Vagina (tissue), 2 donors: ENCODE data around the gene UHRF1.
"Not testable (repeated sequence)": the region's sequence is repeated elsewhere in the genome, so short reads cannot be mapped to it uniquely, and the experiment has no call there.

Experiments
- POLR2A ChIP-seq, 2 donors: fragments of 450-650 bp; IDR thresholded peaks; one replicate each; pipeline ENCODE4 v1.6.1; 2017; ENCODE audit warnings: antibody characterized with exemption in 2 of 2, mild to moderate bottlenecking in 2 of 2, moderate library complexity in 2 of 2
- TF ChIP-seq, protein P1 (sequence below), 3 experiments: fragments of 450-650 bp in 2 of 3; fragments of 200-600 bp in 1 of 3; sonication (generic) in 1 of 3; IDR thresholded peaks; one replicate each; pipeline ENCODE4 v1.5.1; 2017 to 2019; ENCODE audit warnings: antibody characterized with exemption in 3 of 3, mild to moderate bottlenecking in 2 of 3, moderate library complexity in 2 of 3

DNA sequence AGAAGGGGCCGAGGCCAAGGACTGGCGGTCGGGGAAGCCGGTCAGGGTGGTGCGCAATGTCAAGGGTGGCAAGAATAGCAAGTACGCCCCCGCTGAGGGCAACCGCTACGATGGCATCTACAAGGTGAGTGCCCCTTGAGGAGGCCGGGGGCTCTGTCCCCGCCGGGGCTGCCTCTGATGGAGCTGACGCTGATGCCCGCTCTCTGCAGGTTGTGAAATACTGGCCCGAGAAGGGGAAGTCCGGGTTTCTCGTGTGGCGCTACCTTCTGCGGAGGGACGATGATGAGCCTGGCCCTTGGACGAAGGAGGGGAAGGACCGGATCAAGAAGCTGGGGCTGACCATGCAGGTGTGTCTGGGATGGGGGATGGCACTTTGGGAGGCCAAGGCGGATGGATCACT lies 41.3 kb downstream of the UHRF1 start:
- not testable (repeated sequence) for TF ChIP-seq POLR2A (IDR thresholded peaks at IDR 0.05)
- TF ChIP-seq, protein P1, sequence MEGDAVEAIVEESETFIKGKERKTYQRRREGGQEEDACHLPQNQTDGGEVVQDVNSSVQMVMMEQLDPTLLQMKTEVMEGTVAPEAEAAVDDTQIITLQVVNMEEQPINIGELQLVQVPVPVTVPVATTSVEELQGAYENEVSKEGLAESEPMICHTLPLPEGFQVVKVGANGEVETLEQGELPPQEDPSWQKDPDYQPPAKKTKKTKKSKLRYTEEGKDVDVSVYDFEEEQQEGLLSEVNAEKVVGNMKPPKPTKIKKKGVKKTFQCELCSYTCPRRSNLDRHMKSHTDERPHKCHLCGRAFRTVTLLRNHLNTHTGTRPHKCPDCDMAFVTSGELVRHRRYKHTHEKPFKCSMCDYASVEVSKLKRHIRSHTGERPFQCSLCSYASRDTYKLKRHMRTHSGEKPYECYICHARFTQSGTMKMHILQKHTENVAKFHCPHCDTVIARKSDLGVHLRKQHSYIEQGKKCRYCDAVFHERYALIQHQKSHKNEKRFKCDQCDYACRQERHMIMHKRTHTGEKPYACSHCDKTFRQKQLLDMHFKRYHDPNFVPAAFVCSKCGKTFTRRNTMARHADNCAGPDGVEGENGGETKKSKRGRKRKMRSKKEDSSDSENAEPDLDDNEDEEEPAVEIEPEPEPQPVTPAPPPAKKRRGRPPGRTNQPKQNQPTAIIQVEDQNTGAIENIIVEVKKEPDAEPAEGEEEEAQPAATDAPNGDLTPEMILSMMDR (IDR thresholded peaks at IDR 0.05): not testable (repeated sequence)
